DND-41 (cell line): Measurements from ENCODE around the gene TWIST2.

Experiments
- ATAC-seq: fragments of 200-7000 bp; cut with Tn5 transposase; 3 replicates; pipeline ENCODE4 v1.9.1; 2021; ENCODE audit warnings: low read depth; ENCODE audit not compliant: insufficient read depth
- DNase-seq: peaks from one replicate; pipeline ENCODE4 v3.0.0-alpha.2; 2020
- H2AFZ ChIP-seq: 2 replicates; pipeline ENCODE4 v1.6.0; 2012; ENCODE audit warnings: low read depth, low read length
- H3K27ac ChIP-seq: 2 replicates; pipeline ENCODE4 v1.5.1; 2012; ENCODE audit warnings: low read length, inconsistent platforms
- H3K27me3 ChIP-seq: fragments of 200-600 bp; sonication (generic); 2 replicates; pipeline ENCODE4 v1.6.0; 2012; ENCODE audit warnings: low read length, mild to moderate bottlenecking, inconsistent platforms; ENCODE audit not compliant: insufficient read depth, poor library complexity
- H3K36me3 ChIP-seq: 2 replicates; pipeline ENCODE4 v1.5.1; 2012; ENCODE audit warnings: low read length, inconsistent platforms; ENCODE audit not compliant: insufficient read depth
- H3K4me1 ChIP-seq: 2 replicates; pipeline ENCODE4 v1.5.1; 2012; ENCODE audit warnings: mild to moderate bottlenecking, low read length; ENCODE audit not compliant: insufficient read depth
- H3K4me2 ChIP-seq: 2 replicates; pipeline ENCODE4 v1.6.0; 2012; ENCODE audit warnings: mild to moderate bottlenecking, moderate library complexity, low read length, inconsistent platforms; ENCODE audit not compliant: insufficient read depth
- H3K4me3 ChIP-seq, 2 experiments: fragments of 200-600 bp in 1 of 2; shearing (Covaris generic) in 1 of 2; 2 replicates each; pipeline ENCODE4 v1.5.1; 2012 to 2016; ENCODE audit warnings: inconsistent platforms in 2 of 2, low read length in 2 of 2, mild to moderate bottlenecking in 2 of 2, low read depth in 1 of 2, moderate library complexity in 1 of 2
- H3K79me2 ChIP-seq: 2 replicates; pipeline ENCODE4 v1.6.0; 2012; ENCODE audit warnings: low read length, inconsistent platforms; ENCODE audit not compliant: insufficient read depth
- H3K9ac ChIP-seq: 2 replicates; pipeline ENCODE4 v1.6.0; 2012; ENCODE audit warnings: low read depth, mild to moderate bottlenecking, inconsistent platforms, low read length, moderate library complexity
- H3K9me3 ChIP-seq: 2 replicates; pipeline ENCODE4 v1.5.1; 2012; ENCODE audit warnings: low read length, moderate library complexity, mild to moderate bottlenecking, inconsistent platforms; ENCODE audit not compliant: insufficient read depth, severe bottlenecking
- H4K20me1 ChIP-seq: 2 replicates; pipeline ENCODE4 v1.6.0; 2012; ENCODE audit warnings: low read length; ENCODE audit not compliant: insufficient read depth
- EZH2 ChIP-seq: IDR thresholded peaks from 3 replicates; pipeline ENCODE4 v1.6.1; 2012; ENCODE audit warnings: borderline replicate concordance, low read depth, mild to moderate bottlenecking, moderate library complexity, low read length, inconsistent platforms; ENCODE audit not compliant: severe bottlenecking
- TF ChIP-seq, protein P1 (sequence below): IDR thresholded peaks from 2 replicates; pipeline ENCODE4 v1.5.1; 2012; ENCODE audit warnings: borderline replicate concordance, low read length, moderate library complexity, mild to moderate bottlenecking; ENCODE audit not compliant: poor library complexity, severe bottlenecking; ENCODE audit errors: extremely low read depth

Gene TWIST2

GRCh38 chr2:238955648-238956531 is 108.0 kb downstream of the TWIST2 start:
- H3K4me3 ChIP-seq = no peak overlapping the region
- no peak overlapping the region for H3K4me2 ChIP-seq
- peaks cover 3% of the 10 kb centered on the region for H3K27me3 ChIP-seq
- ATAC-seq (no peak), DNase-seq (no peak)
- H3K27ac ChIP-seq = no peak overlapping the region
- no peaks in the 10 kb centered on the region for H3K4me1 ChIP-seq
- H3K36me3 ChIP-seq = no peaks in the 10 kb centered on the region
- H3K79me2 ChIP-seq = no peaks in the 10 kb centered on the region
- no peaks in the 10 kb centered on the region for H3K9me3 ChIP-seq
- H4K20me1 ChIP-seq = 0 out of 2 replicates have a peak, but pooled peaks cover 2% of the 10 kb centered on the region
- no peak overlapping the region for H3K9ac ChIP-seq
- H2AFZ ChIP-seq = no peak overlapping the region
- TF ChIP-seq EZH2 = no peak

- no peaks in the 10 kb centered on the region for H3K36me3 ChIP-seq
- H3K27ac ChIP-seq = no peak overlapping the region
- no peak overlapping the region for H3K9ac ChIP-seq
- H3K4me3 ChIP-seq = no peak overlapping the region
- DNase-seq (no peak), ATAC-seq (no peak)
- H3K79me2 ChIP-seq = no peaks in the 10 kb centered on the region
- no peak overlapping the region for H3K4me2 ChIP-seq
- no peaks in the 10 kb centered on the region for H3K4me1 ChIP-seq
- TF ChIP-seq, protein P1, sequence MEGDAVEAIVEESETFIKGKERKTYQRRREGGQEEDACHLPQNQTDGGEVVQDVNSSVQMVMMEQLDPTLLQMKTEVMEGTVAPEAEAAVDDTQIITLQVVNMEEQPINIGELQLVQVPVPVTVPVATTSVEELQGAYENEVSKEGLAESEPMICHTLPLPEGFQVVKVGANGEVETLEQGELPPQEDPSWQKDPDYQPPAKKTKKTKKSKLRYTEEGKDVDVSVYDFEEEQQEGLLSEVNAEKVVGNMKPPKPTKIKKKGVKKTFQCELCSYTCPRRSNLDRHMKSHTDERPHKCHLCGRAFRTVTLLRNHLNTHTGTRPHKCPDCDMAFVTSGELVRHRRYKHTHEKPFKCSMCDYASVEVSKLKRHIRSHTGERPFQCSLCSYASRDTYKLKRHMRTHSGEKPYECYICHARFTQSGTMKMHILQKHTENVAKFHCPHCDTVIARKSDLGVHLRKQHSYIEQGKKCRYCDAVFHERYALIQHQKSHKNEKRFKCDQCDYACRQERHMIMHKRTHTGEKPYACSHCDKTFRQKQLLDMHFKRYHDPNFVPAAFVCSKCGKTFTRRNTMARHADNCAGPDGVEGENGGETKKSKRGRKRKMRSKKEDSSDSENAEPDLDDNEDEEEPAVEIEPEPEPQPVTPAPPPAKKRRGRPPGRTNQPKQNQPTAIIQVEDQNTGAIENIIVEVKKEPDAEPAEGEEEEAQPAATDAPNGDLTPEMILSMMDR = no peak
- no peak for TF ChIP-seq EZH2
- 0 out of 2 replicates have a peak, but pooled peaks cover 2% of the 10 kb centered on the region for H4K20me1 ChIP-seq
- H2AFZ ChIP-seq = no peak overlapping the region
- peaks cover 3% of the 10 kb centered on the region for H3K27me3 ChIP-seq
- no peaks in the 10 kb centered on the region for H3K9me3 ChIP-seq
Observed at GRCh38 chr2:238956676-238957075, 108.8 kb downstream of the TWIST2 start.
